ENCODE data around the gene DAND5. TPM values are rescaled to one million over a fixed set of nuclear protein-coding genes. Genes with fewer than 3 reads are reported as not detected.

DAND5 gene
- total and polyA plus RNA-seq, 2 of the 13 experiments (the other 11 are each of a cell fraction or from before 2014, with no cell fraction given): 0.04 TPM; not detected in 1

- no peak for TF ChIP-seq ZNF775 (CRISPR knock-in tag; IDR thresholded peaks at IDR 0.05; ENCODE audit: borderline replicate concordance)
- TF ChIP-seq ZXDC (CRISPR knock-in tag; IDR thresholded peaks at IDR 0.05): peak; percentile 55; the same call in 1 of the 2 replicates
- TF ChIP-seq HMGXB3 (CRISPR knock-in tag; IDR thresholded peaks at IDR 0.05; ENCODE audit: borderline replicate concordance): peak; percentile 87; the same call in 1 of the 2 replicates
- no peak for TF ChIP-seq MTF2 (CRISPR knock-in tag; IDR thresholded peaks at IDR 0.05; ENCODE audit: borderline replicate concordance)
- no peak for TF ChIP-seq ZNF850 (CRISPR knock-in tag; conservative IDR thresholded peaks at IDR 0.05)
- TF ChIP-seq ZNF281 (CRISPR knock-in tag; IDR thresholded peaks at IDR 0.05; ENCODE audit: borderline replicate concordance): peak; percentile 33; the same call in 1 of the 2 replicates
- peak; percentile 71; the same call in 1 of the 2 replicates for TF ChIP-seq ZNF619 (CRISPR knock-in tag; IDR thresholded peaks at IDR 0.05)
- TF ChIP-seq CAMTA2 (CRISPR knock-in tag; IDR thresholded peaks at IDR 0.05; ENCODE audit: borderline replicate concordance): peak; percentile 24; the same call in 1 of the 2 replicates
- TF ChIP-seq ZNF543 (CRISPR knock-in tag; IDR thresholded peaks at IDR 0.05): peak; percentile 87
- no peak for TF ChIP-seq ZNF503 (CRISPR knock-in tag; IDR thresholded peaks at IDR 0.05)
- TF ChIP-seq PLSCR1 (CRISPR knock-in tag; IDR thresholded peaks at IDR 0.05; ENCODE audit: borderline replicate concordance): peak; percentile 49; the same call in 1 of the 2 replicates
Measured at GRCh38 chr19:12933287-12934072, 35.9 kb upstream of the DAND5 start, which contains the start of gene FARSA (continued).

Measured in HepG2 (cell line).